Heart left ventricle (tissue), 16 donors: Measurements from ENCODE around the gene PRPF8. TPM values are rescaled to one million over a fixed set of nuclear protein-coding genes. Genes with fewer than 3 reads are reported as not detected.

ENCODE experiments used
- ATAC-seq, 4 donors: fragments of 200-7000 bp; cut with Tn5 transposase; one replicate each; pipeline ENCODE4 v1.9.1; 2020 to 2022; ENCODE audit warnings: moderate library complexity in 4 of 4, mild to moderate bottlenecking in 3 of 4, moderate number of reproducible peaks in 1 of 4
- DNase-seq, 5 donors: peaks; one replicate each; pipeline ENCODE4 v3.0.0-alpha.2; 2020
- H3K27ac ChIP-seq, 12 donors: fragments of 200-600 bp; sonication (generic) in 4 of 12; one replicate each; pipeline versions ENCODE4 v1.5.0 to v1.8.0; 2016 to 2022; ENCODE audit warnings: mild to moderate bottlenecking in 2 of 12
- H3K27me3 ChIP-seq, 9 donors: fragments of 200-600 bp; sonication (generic) in 2 of 9; one replicate each; pipeline versions ENCODE4 v1.5.1 to v1.8.0; 2016 to 2022; ENCODE audit warnings: mild to moderate bottlenecking in 3 of 9
- H3K36me3 ChIP-seq, 9 donors: fragments of 200-600 bp; sonication (generic) in 2 of 9; one replicate each; pipeline versions ENCODE4 v1.5.0 to v1.8.0; 2018 to 2022; ENCODE audit warnings: mild to moderate bottlenecking in 2 of 9
- H3K4me1 ChIP-seq, 12 donors: fragments of 200-600 bp; sonication (generic) in 4 of 12; one replicate each; pipeline versions ENCODE4 v1.5.0 to v1.8.0; 2016 to 2022; ENCODE audit warnings: mild to moderate bottlenecking in 3 of 12
- H3K4me3 ChIP-seq, 12 donors: fragments of 200-600 bp; sonication (generic) in 4 of 12; one replicate each; pipeline versions ENCODE4 v1.5.0 to v1.8.0; 2017 to 2022; ENCODE audit warnings: mild to moderate bottlenecking in 9 of 12, moderate library complexity in 4 of 12
- H3K9me3 ChIP-seq, 12 donors: fragments of 200-600 bp; sonication (generic) in 4 of 12; one replicate each; pipeline versions ENCODE4 v1.5.0 to v1.8.0; 2016 to 2022; ENCODE audit warnings: mild to moderate bottlenecking in 1 of 12
- CTCF ChIP-seq, 12 donors: fragments of 200-600 bp; sonication (generic) in 4 of 12; IDR thresholded peaks; one replicate each; pipeline versions ENCODE4 v1.5.0 to v1.8.0; 2018 to 2022; ENCODE audit warnings: antibody characterized with exemption in 12 of 12, mild to moderate bottlenecking in 5 of 12
- POLR2A ChIP-seq, 2 donors: fragments of 450-650 bp; IDR thresholded peaks; one replicate each; pipeline ENCODE4 v1.6.1; 2017; ENCODE audit warnings: antibody characterized with exemption in 2 of 2, mild to moderate bottlenecking in 2 of 2, moderate library complexity in 2 of 2
- WGBS, 4 donors: extraction: QIAGEN DNeasy Blood & Tissue Kit in 2 of 4; methylation state at CpG; one replicate each; pipeline versions ENCODE4 v1.1.5 to v1.1.7; 2013 to 2018; 5-methylcytosine and 5-hydroxymethylcytosine counted together
- intact Hi-C, 10 donors: fragments of 100-400 bp; cut with DNase I; formaldehyde crosslinking; loops; one replicate each; pipeline versions ENCODE4 v1.11.1 to v1.14.2; 2022
- polyA plus RNA-seq, 2 donors: library from polyadenylated mRNA; stranded (reverse); fragments of 200-250 nt; gene quantifications; one replicate each; pipeline ENCODE4 v1.2.3, GENCODE V29; 2013
- total RNA-seq, 9 donors: library from RNA; depleted of rRNA in 2 of 9; stranded (reverse); fragments of >200 nt in 2 of 9; fragmentation: NEBNext Ultra II Directional in 3 of 9; extraction: Animal tissue kit (Norgen Biotek cat#: 25700) in 3 of 9; gene quantifications; one replicate each; pipeline versions ENCODE4 v1.1.0 to v1.2.4, GENCODE V29; 2016 to 2023
- donor health status: ischemic (EF 13 %, LVEDD 7.1; RV severe dilation, severe dysfunction).
- donor health status: healthy with polysubstance abuse.
- donor health status: DM: no; HTN: yes; CAD: no.
- donor health status: DM: no; HTN: no; CAD: no.
- donor health status: ischemic (EF 25% LVEDD 6.9; RV normal size, moderate dysfunction).
- donor health status: ischemic (EF 25% LVEDD 5.7; RV mildly dilated, moderate dysfunction).
- donor health status: healthy.
- donor health status: DM: yes; HTN: yes; CAD: no.
- donor health status: ischemic (EF 35%, LVEDD 5.7; RV mildly dilated, moderate dysfunction).
- donor health status: nonischemic (EF 11% LVEDD 7.7; RV severe dilation, severe dysfunction).
- donor health status: DM: yes; HTN: yes; CAD: no.
- donor health status: PGD.
- donor health status: ischemic (EF 29% LVEDD 5.4; RV normal size, mild dysfunction).
- donor health status: nonischemic (EF 23%, LVEDD 6.1; RV moderate dilation, normal function).

The PRPF8 gene
- total and polyA plus RNA-seq, 11 donors = 70.1 to 195 (median 145) TPM

- DNase-seq = peak in 1 of 5 donors; percentile 26
- Histone ChIP-seq H3K27me3 (no peaks in the 10 kb centered on the region), H3K36me3 (peaks cover 0 to 80% (median 47%) of the 10 kb centered on the region in 9 donors), H3K4me1 (peaks cover 0 to 60% (median 26%) of the 10 kb centered on the region in 12 donors), H3K9me3 (no peaks in the 10 kb centered on the region), H3K27ac (no peak overlapping the region), H3K4me3 (no peak overlapping the region)
- ATAC-seq = no peak
- WGBS, 4 donors = 92 to 96% (median 94%) methylated on average over 12 to 22 of the region's 22 CpGs
- TF ChIP-seq POLR2A (IDR thresholded peaks at IDR 0.05) (no peak), CTCF (IDR thresholded peaks at IDR 0.05) (no peak)
- intact Hi-C loops = loop anchor here in 1 of 10 donors (10.0 kb wide), 1 partner anchor 302 kb away; the partner anchor contains the start of gene DPH1
Measured at GRCh38 chr17:1732241-1732832, 47.7 kb upstream of the PRPF8 start.

DNA sequence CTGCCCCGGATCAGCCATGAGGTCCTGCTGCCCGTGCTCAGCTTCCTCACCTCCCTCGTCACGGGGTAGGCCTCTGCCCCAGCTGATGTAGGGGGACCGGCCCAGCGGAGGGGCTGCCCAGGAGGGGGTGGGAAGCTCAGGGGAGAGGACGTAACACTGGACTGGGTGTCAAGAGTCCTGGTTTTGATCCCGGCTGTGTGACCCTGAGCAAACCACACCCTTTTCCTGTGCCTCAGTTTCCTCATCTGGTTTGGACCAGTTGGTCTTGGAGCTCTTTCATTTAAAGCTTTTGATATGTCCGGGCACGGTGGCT, 46.5 kb upstream of the PRPF8 start:
- Histone ChIP-seq H3K27ac (peak overlapping the region; percentile 77 to 97 (median 86)), H3K27me3 (no peaks in the 10 kb centered on the region), H3K4me1 (peaks cover 0 to 60% (median 15%) of the 10 kb centered on the region in 12 donors), H3K9me3 (no peaks in the 10 kb centered on the region), H3K4me3 (peak overlapping the region in 5 of 12 donors; percentile 13 to 51 (median 35)), H3K36me3 (peaks cover 0 to 89% (median 50%) of the 10 kb centered on the region in 9 donors)
- 87 to 95% (median 91%) methylated on average over 9 to 10 of the region's 10 CpGs for whole genome bisulfite sequencing, 4 donors
- DNase-seq (no peak), ATAC-seq (no peak)
- intact Hi-C loops = loop anchor here in 1 of 10 donors (10.0 kb wide), 1 partner anchor 304 kb away; the partner anchor contains the start of gene DPH1
- TF ChIP-seq POLR2A (IDR thresholded peaks at IDR 0.05) (no peak), CTCF (IDR thresholded peaks at IDR 0.05) (no peak)

DNA sequence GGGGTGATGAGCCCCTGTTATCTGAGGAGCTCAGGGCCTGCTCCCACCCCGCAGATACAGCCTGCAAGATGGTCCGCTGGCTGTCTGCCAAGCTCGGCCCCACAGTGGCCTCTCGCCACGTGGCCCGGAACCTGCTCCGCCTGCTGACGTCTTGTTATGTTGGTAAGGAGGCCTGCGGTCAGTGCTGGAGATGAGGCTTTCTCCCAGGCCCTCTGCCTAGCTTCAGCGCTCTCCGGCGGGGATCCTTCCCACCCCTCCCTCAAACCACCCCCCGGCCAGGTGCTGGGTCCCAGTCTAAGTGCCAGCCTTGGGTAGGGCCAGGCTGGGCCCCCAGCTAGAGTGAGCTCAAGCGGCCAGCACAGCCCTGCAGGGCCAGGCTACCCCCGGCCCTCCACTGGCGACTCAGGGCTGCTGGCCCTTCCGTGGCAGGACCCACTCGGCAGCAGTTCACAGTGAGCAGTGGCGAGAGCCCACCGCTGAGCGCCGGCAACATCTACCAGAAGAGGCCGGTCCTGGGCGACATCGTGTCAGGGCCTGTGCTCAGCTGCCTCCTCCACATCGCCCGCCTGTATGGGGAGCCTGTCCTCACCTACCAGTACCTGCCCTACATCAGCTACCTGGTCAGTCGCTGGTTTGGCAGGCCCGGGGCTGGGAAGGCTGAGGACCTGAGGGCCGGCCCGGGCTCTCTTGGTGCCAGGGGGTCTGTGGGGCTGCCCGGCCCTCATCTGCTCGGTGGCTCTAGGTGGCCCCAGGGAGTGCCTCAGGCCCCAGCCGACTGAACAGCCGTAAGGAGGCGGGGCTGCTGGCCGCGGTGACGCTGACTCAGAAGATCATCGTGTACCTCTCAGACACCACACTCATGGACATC, 45.9 kb upstream of the PRPF8 start:
- Histone ChIP-seq H3K27ac (peak overlapping the region; percentile 77 to 97 (median 86)), H3K4me3 (peak overlapping the region in 10 of 12 donors; percentile 9 to 51 (median 31)), H3K9me3 (no peaks in the 10 kb centered on the region), H3K4me1 (peaks cover 0 to 60% (median 15%) of the 10 kb centered on the region in 12 donors), H3K27me3 (no peaks in the 10 kb centered on the region), H3K36me3 (peaks cover 0 to 89% (median 46%) of the 10 kb centered on the region in 9 donors)
- no peak for TF ChIP-seq CTCF (IDR thresholded peaks at IDR 0.05)
- TF ChIP-seq POLR2A (IDR thresholded peaks at IDR 0.05) = peak in 1 of 2 donors; percentile 28
- peak; percentile 57 to 88 (median 82) for ATAC-seq
- peak; percentile 85 to 93 (median 89) for DNase-seq
- intact Hi-C loops = loop anchor here in 1 of 10 donors (10.0 kb wide), 1 partner anchor 304 kb away; the partner anchor contains the start of gene DPH1
- 76 to 84% (median 78%) methylated on average over 31 to 40 of the region's 40 CpGs for WGBS, 4 donors

GRCh38 chr17:1729966-1730325, 45.3 kb upstream of the PRPF8 start:
- TF ChIP-seq POLR2A (IDR thresholded peaks at IDR 0.05) = no peak
- DNase-seq (no peak), ATAC-seq (no peak)
- intact Hi-C loops = loop anchor here in 2 of 10 donors (5.0 to 10.0 kb wide), 3 partner anchors 137 to 305 kb away; partner anchors contain the start of genes DPH1 (in 1 of the 2) and RTN4RL1 (in 1 of the 2)
- Histone ChIP-seq H3K9me3 (no peaks in the 10 kb centered on the region), H3K27me3 (no peaks in the 10 kb centered on the region), H3K4me1 (peaks cover 0 to 64% (median 21%) of the 10 kb centered on the region in 12 donors), H3K27ac (peak overlapping the region; percentile 26 to 97 (median 85)), H3K36me3 (peaks cover 0 to 83% (median 40%) of the 10 kb centered on the region in 9 donors), H3K4me3 (peak overlapping the region in 7 of 12 donors; percentile 13 to 51 (median 35))
- 58 to 63% (median 60%) methylated on average over 11 to 15 of the region's 15 CpGs for WGBS, 4 donors
